Right lobe of liver (tissue), 4 donors: ENCODE results near the gene DCXR.

Experiments used
- CTCF ChIP-seq, 4 donors: fragments of 200-600 bp in 3 of 4; fragments of 450-650 bp in 1 of 4; IDR thresholded peaks; one replicate each; pipeline versions ENCODE4 v1.5.1 to v1.8.0; 2016 to 2022; ENCODE audit warnings: antibody characterized with exemption in 4 of 4, mild to moderate bottlenecking in 2 of 4
- POLR2A ChIP-seq: fragments of 450-650 bp; IDR thresholded peaks from one replicate; pipeline ENCODE4 v1.6.1; 2017; ENCODE audit warnings: antibody characterized with exemption, mild to moderate bottlenecking
- donor health status: DM: no; HTN: no; CAD: no.
- donor health status: DM: no; HTN: no; CAD: no.
- donor health status: DM: no; HTN: yes; CAD: no.

DNA sequence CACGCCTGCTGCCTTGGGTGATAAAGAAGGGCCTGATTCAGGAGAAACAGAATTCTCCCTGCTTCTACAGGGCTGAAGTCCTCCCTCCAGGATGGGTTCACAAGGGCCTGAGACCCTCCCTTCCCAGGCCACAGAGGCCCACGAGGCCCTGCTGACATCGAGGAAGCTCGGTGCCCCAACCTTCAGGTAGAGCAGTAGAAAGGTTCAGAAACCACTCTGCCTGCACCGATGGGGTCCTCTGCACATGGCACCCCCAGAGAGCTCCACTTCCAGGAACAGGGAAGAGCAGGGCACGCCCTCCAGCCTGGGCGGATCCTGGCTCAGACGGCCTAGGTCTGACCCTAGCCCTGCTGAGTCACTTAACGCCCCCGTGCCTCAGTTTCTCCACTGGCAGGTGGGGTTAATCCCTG lies 15.6 kb downstream of the DCXR start:
- TF ChIP-seq CTCF (IDR thresholded peaks at IDR 0.05): no peak
- TF ChIP-seq POLR2A: no peak
